Activated CD8-positive, alpha-beta memory T cell treated with anti-CD3 and anti-CD28 coated beads, Interleukin-2, amount 10 ng/mL, durations not matched to agents 7 days and 5 days (primary cell): ENCODE results near the gene EYA3. TPM values are rescaled to one million over a fixed set of nuclear protein-coding genes. Genes with fewer than 3 reads are reported as not detected.

ENCODE experiments used
- ATAC-seq: fragments of 150-1000 bp; cut with Tn5 transposase; one replicate; pipeline ENCODE4 v1.10.0; 2021; ENCODE audit warnings: moderate library complexity
- CTCF ChIA-PET: fragments of 350-600 bp; sonication (Branson Sonifier 250); formaldehyde crosslinking; loops from one replicate; lab custom pipeline; 2021; ENCODE audit warnings: antibody characterized with exemption; lab: Charles Lee
- DNase-seq: peaks from one replicate; pipeline ENCODE4 v3.0.0-alpha.2; 2020
- H3K27ac Mint-ChIP-seq: one replicate; pipeline ENCODE4 v1.8.0; 2021; ENCODE audit warnings: mild to moderate bottlenecking, mixed read lengths
- H3K27me3 Mint-ChIP-seq: one replicate; pipeline ENCODE4 v1.8.0; 2021; ENCODE audit warnings: mixed read lengths
- H3K36me3 Mint-ChIP-seq: one replicate; pipeline ENCODE4 v1.8.0; 2021; ENCODE audit warnings: mild to moderate bottlenecking, mixed read lengths
- H3K4me1 Mint-ChIP-seq: one replicate; pipeline ENCODE4 v1.8.0; 2021; ENCODE audit warnings: mixed read lengths
- H3K4me3 Mint-ChIP-seq: one replicate; pipeline ENCODE4 v1.8.0; 2021; ENCODE audit warnings: mild to moderate bottlenecking, moderate library complexity, mixed read lengths
- H3K9me3 Mint-ChIP-seq: one replicate; pipeline ENCODE4 v1.8.0; 2022; ENCODE audit warnings: low read depth, mixed read lengths
- total RNA-seq, 2 experiments: library from RNA; stranded (reverse); gene quantifications; one replicate each; pipeline ENCODE4 v1.2.3, GENCODE V29; 2021

EYA3 gene, protein sequence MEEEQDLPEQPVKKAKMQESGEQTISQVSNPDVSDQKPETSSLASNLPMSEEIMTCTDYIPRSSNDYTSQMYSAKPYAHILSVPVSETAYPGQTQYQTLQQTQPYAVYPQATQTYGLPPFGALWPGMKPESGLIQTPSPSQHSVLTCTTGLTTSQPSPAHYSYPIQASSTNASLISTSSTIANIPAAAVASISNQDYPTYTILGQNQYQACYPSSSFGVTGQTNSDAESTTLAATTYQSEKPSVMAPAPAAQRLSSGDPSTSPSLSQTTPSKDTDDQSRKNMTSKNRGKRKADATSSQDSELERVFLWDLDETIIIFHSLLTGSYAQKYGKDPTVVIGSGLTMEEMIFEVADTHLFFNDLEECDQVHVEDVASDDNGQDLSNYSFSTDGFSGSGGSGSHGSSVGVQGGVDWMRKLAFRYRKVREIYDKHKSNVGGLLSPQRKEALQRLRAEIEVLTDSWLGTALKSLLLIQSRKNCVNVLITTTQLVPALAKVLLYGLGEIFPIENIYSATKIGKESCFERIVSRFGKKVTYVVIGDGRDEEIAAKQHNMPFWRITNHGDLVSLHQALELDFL
- total RNA-seq, result 10 to 100 TPM; 33.2 to 33.4 TPM

DNA sequence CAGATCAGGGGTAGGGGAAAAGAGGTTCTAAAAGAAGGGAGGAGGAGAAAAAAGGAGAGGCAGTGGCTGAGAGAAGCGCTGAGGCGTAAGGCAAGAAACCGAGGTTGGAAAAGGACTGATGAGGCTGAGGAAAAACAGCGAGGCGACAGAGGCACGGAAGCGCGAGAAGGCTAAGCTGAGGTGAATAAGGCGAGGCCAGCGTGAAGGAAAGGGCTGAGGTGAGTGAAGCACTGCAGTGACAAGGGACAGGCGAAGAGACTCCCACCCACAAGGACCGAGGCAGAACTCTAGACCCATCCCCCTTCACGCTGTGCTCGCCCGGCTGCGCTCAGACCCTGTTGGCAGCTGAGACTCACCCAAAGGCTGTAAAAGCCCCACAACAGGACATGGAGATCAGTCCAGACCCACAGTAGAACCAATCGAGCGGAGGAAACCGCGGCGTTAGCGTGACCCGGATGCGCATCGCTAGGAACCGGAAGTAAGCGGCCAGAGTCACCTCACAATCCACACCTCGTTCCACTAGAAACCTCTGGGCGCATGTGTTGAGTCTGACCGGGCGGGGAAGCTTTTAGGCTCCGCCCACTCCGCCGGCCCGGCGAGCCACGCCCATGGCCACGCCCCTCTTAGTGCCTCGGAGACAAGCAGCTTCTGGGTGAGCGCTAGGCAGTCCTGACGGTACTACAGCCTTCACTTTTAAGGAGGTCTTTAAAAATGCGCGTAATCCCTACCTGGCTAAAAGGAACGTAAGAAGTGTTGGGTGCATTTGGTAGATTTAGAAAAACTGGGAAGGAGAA, at the start of gene EYA3:
TSS of gene EYA3 (minus strand) at position 443 of the 794 bp plus-strand sequence. CDS start 30,584 bp downstream, outside the sequence.
- H3K4me3 Mint-ChIP-seq, result peak within 1 kb of the TSS; percentile 97
- ATAC-seq, result peak; percentile 89
- CTCF ChIA-PET, result interaction anchor here (0.7 to 10.1 kb wide), 22 partner anchors 9 to 363 kb away, joined by 3 to 206 read pairs (median 4); partner anchors contain the start of genes ATP5IF1 and FAM76A

DNA sequence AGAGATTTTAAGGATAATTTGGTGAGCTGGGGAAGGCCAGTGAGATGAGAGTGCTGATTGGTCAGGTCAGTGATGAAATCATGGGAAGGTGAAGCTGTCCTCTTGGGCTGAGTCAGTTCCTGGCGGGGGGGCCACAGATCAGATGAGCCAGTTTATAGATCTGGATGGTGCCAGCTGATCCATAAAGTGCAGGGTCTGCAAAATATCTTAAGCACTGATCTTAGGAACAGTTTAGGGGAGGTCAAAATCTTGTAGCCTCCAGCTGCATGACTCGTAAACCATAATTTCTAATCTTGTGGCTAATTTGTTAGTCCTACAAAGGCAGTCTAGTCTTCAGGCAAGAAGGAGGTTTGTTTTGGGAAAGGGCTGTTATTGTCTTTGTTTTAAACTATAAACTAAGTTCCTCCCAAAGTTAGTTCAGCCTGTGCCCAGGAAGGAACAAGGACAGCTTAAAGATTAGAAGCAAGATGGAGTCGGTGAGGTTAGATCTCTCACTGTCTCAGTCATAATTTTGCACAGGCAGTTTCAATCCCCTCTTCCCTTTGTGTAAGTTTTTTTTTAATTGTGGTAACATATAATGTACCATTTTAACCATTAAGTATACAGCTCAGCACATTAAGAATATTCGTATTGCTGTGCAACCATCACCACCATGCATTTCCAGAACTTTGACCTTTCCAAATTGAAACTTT, 48.7 kb upstream of the EYA3 start:
- DNase-seq (no peak), ATAC-seq (no peak)
- Mint-ChIP-seq H3K4me1 (peaks cover 12% of the 10 kb centered on the region), H3K36me3 (peaks cover 2% of the 10 kb centered on the region), H3K27me3 (peaks cover 88% of the 10 kb centered on the region), H3K4me3 (no peak overlapping the region), H3K27ac (no peak overlapping the region), H3K9me3 (no peaks in the 10 kb centered on the region)
- CTCF ChIA-PET, result no interaction called here

More for the DNA sequence above, at the start of gene EYA3:
- Mint-ChIP-seq H3K9me3 (no peaks in the 10 kb centered on the region), H3K4me1 (peaks cover 36% of the 10 kb centered on the region), H3K36me3 (no peaks in the 10 kb centered on the region), H3K27ac (peak within 1 kb of the TSS; percentile 97), H3K27me3 (peaks cover 6% of the 10 kb centered on the region)
- DNase-seq, result peak; percentile 99

DNA sequence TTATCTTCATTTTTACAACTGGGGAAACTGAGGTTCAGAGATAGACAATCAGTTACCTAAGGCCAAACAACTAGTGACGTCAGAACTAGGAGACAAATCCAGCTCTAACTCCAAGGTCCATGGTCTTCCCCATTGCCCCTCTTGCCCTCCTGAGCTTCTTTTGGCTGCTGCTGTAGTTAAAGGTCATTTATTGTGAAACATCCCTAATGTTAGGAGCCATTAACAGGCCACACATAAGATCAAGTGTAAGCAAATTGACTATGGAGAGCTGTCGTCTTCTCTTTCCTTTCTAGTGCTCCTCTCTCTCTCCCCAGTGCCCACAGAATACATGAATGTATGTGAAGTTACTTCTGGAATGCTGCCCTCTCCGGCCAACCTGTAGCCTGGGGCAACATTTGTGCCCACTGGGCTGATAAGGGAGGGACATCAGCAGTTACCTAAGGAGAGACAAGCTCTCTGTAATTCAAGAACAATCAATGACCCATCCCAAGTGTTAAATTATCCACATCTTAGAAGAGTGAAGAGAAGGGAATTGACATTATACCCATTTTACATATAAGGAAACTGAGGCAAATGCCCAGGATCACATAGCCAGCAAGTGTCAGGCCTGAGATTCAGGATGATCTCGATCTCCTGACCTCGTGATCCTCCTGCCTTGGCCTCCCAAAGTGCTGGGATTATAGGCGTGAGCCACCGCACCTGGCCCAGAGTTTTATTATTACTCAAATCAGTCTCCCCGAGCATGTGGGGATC, 47.9 kb upstream of the EYA3 start:
- Mint-ChIP-seq H3K9me3 (no peaks in the 10 kb centered on the region), H3K27me3 (peaks cover 82% of the 10 kb centered on the region)
- CTCF ChIA-PET, result interaction anchor here (0.9 to 1.1 kb wide), 2 partner anchors 22 to 33 kb away, joined by 3 to 4 read pairs; no protein-coding TSS in a partner anchor

DNA sequence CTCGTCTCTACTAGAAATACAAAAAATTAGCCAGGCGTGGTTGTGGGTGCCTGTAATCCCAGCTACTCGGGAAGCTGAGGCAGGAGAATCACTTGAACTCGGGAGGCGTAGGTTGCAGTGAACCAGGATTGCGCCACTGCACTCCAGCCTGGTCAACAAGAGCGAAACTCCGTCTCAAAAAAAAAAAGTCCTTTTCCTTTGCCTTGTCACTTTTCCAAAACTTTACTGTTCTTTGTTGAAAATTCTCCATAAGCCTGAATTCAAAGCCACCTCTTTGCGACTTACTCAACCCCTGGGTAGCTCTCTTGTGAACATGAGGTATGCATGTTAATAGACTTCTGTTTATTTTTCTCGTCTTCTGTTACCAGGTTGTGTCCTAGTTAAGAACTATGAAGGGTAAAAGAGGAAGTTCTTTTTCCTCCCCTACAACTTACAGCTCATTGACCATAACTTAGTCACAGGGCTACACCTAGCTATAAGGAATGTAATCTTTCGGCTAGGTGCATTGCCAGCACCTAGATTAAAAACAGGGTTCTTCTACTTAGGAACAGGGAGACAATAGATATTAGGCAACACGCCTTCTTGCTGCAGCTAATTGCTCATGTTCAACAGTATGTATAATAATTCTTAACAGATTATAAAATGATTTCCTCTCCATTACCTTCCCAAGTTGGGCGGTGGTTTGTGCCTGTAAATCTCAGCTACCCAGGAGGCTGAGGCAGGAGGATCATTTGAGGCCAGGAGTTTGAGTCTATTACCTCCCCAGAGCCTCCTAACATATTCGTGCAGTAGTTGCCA, 47.2 kb upstream of the EYA3 start:
- H3K36me3 Mint-ChIP-seq, result peaks cover 2% of the 10 kb centered on the region
- DNase-seq, result no peak
- no peak overlapping the region for H3K4me3 Mint-ChIP-seq
- no peak overlapping the region for H3K27ac Mint-ChIP-seq
- H3K27me3 Mint-ChIP-seq, result peaks cover 80% of the 10 kb centered on the region
- no peaks in the 10 kb centered on the region for H3K9me3 Mint-ChIP-seq
- H3K4me1 Mint-ChIP-seq, result peaks cover 14% of the 10 kb centered on the region
- CTCF ChIA-PET, result interaction anchor here (0.9 to 1.1 kb wide), 2 partner anchors 22 to 34 kb away, joined by 3 to 4 read pairs; no protein-coding TSS in a partner anchor
- ATAC-seq, result no peak

More for the DNA sequence above, 47.9 kb upstream of the EYA3 start:
- DNase-seq (no peak), ATAC-seq (no peak)
- Mint-ChIP-seq H3K36me3 (peaks cover 2% of the 10 kb centered on the region), H3K4me1 (peaks cover 14% of the 10 kb centered on the region), H3K4me3 (no peak overlapping the region), H3K27ac (no peak overlapping the region)

DNA sequence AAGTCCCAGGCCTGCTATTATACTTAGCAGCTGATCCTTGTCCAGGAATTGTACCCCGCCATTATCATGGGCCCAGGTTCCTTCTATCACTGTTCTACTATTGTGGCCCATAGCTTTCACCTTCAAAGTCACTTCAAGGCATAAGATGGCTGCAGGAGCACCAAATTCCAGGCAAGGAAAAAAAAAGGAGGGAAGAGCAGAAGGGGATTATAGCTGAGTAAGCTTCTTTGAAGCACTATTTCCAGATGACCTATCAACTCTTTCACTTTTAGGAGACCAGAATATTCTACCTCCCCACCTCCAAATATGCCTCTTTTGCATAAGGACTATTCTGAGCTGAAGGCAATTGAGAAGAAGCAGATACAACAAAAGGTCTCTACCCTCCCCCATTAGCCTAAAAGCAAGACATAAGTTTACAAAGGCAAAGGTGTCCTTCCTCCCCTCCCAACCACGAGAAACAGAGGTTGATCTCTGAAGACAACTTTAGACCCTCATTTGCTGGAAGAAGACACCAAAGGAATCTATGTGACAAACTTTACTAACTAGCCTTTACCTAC, 46.3 kb upstream of the EYA3 start:
- ATAC-seq, result no peak
- no peak overlapping the region for H3K27ac Mint-ChIP-seq
- no peak overlapping the region for H3K4me3 Mint-ChIP-seq
- H3K4me1 Mint-ChIP-seq, result peaks cover 14% of the 10 kb centered on the region
- peaks cover 2% of the 10 kb centered on the region for H3K36me3 Mint-ChIP-seq
- CTCF ChIA-PET, result interaction anchor here (1.2 kb wide), 1 partner anchor 10 kb away, joined by 4 read pairs; no protein-coding TSS in a partner anchor
- H3K9me3 Mint-ChIP-seq, result no peaks in the 10 kb centered on the region
- DNase-seq, result no peak
- peaks cover 82% of the 10 kb centered on the region for H3K27me3 Mint-ChIP-seq

DNA sequence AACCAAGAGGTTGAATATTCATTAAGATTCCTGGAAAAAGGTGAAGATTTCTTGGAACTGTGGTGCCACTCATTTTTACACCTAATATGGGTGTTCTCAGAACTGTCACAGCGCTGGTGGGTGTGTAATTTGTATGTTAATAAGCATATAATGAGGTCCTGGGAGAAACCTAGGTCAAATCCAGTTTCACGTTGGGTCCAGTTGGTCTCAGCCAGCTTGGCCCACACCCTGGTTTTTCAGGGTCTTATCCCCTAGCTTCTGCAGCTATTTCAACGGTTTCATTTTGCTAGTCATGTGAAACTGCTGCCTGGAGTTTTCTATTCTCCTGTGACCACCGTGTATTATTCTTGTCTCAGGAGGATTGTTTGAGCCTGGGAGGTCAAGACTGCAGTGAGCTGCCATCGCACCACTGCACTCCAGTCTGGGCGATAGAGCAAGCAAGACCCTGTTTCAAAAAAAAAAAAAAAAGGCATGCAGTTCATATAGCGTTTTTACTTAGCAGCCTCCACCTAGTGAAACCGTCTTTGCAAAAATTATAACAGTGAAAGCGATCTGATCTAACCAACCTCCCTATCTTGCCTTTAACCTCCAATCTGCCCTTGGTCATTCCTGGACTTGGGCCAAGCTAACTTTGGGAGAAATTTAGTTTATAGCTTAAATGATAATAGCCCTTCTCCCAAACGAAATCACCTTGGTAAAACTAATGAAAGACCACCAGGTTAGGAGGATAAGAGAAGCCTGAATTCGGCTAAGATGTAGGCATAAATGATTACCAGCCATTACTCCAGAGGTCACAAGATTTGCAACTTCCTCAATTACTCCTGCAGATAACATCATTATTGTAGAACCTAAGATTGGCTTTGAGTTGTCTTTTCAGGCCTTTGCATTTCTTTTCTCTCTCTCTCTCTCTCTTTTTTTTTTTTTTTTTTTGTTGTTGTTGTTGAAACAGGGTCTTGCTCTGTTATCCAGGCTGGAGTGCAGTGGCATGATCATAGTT, 44.1 kb upstream of the EYA3 start:
- Mint-ChIP-seq H3K27ac (no peak overlapping the region), H3K27me3 (peaks cover 85% of the 10 kb centered on the region), H3K9me3 (no peaks in the 10 kb centered on the region), H3K36me3 (peaks cover 2% of the 10 kb centered on the region), H3K4me3 (no peak overlapping the region), H3K4me1 (peaks cover 12% of the 10 kb centered on the region)
- CTCF ChIA-PET, result no interaction called here
- DNase-seq, result no peak
- ATAC-seq, result no peak

DNA sequence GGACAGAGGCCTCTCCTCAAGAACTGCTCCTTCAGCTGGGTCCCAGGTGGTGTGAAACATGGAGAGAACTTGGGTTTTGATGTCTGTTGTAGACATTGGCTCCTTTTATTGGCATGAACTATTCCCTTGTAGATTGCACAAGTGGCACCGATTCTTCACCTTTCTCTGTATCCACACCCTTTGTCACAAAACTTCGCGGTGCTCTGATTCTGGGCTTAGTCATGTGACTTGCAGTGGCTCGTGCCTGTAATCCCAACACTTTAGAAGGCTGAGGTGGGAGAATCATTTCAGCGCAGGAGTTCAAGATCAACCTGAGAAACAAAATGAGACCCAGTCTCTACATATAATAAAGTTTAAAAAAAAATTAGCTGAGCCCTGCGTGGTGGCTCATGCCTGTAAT, 42.5 kb upstream of the EYA3 start:
- H3K9me3 Mint-ChIP-seq, result no peaks in the 10 kb centered on the region
- peaks cover 2% of the 10 kb centered on the region for H3K36me3 Mint-ChIP-seq
- ATAC-seq (no peak), DNase-seq (no peak)
- no peak overlapping the region for H3K4me3 Mint-ChIP-seq
- H3K4me1 Mint-ChIP-seq, result peaks cover 9% of the 10 kb centered on the region
- CTCF ChIA-PET, result no interaction called here
- no peak overlapping the region for H3K27ac Mint-ChIP-seq
- H3K27me3 Mint-ChIP-seq, result peaks cover 84% of the 10 kb centered on the region

DNA sequence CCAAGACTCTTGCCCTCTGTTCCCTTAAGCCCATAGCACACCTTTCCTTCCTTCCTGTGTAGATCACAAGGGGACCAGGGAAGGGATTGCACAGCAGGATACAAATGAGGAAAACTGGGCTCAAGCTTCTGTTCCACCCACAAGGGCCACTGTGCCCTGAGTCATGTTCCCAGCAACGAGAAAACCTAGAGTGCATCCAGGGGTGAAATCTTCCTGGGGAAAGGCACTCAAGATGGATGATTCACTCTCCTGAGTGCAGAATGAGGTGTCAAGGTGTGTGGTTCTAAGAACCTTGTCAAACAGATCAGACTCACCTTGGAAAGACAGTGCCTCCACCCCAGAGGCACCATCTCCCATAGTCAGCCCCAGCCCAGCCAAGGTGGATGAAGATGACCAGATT, 40.7 kb upstream of the EYA3 start:
- no peak for ATAC-seq
- peaks cover 73% of the 10 kb centered on the region for H3K27me3 Mint-ChIP-seq
- no peaks in the 10 kb centered on the region for H3K9me3 Mint-ChIP-seq
- no peak overlapping the region for H3K27ac Mint-ChIP-seq
- H3K36me3 Mint-ChIP-seq, result no peaks in the 10 kb centered on the region
- DNase-seq, result no peak
- H3K4me1 Mint-ChIP-seq, result peaks cover 9% of the 10 kb centered on the region
- H3K4me3 Mint-ChIP-seq, result no peak overlapping the region
- CTCF ChIA-PET, result no interaction called here

DNA sequence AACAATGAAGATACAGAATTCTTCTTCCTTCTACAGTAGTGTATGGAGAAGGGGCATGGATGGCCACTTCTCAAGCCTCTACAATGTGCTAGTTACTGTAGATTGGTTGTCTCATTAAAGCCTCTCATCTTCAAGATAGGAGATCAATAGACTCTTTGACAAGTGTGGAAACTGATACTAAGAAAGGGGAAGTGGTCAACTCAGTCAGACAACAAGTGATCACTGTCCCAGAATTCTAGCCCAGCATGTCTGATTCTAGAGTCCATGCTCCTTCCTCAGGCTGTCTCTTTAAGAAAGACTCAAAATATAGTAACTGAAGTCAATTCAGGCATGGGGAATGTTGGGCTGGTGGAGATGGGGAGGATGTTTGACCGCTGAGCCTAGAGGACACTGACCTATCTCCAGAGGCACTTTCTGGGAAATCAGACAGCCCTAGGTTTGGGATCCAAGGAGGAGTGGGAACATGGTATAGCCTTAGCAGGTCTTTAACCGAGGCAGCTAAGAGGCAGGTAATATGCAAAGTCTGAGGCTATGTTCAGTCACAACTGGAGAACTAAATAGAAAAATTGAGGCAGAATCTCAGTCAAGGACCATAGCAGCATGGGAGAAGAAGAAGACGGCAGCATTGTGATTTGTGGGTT, 39.3 kb upstream of the EYA3 start:
- peaks cover 68% of the 10 kb centered on the region for H3K27me3 Mint-ChIP-seq
- H3K9me3 Mint-ChIP-seq, result no peaks in the 10 kb centered on the region
- H3K36me3 Mint-ChIP-seq, result no peaks in the 10 kb centered on the region
- CTCF ChIA-PET, result interaction anchor here (1.1 kb wide), 1 partner anchor 86 kb away, joined by 3 read pairs; no protein-coding TSS in a partner anchor
- no peak for DNase-seq
- peaks cover 9% of the 10 kb centered on the region for H3K4me1 Mint-ChIP-seq
- no peak overlapping the region for H3K4me3 Mint-ChIP-seq
- H3K27ac Mint-ChIP-seq, result no peak overlapping the region
- peak; percentile 30 for ATAC-seq

DNA sequence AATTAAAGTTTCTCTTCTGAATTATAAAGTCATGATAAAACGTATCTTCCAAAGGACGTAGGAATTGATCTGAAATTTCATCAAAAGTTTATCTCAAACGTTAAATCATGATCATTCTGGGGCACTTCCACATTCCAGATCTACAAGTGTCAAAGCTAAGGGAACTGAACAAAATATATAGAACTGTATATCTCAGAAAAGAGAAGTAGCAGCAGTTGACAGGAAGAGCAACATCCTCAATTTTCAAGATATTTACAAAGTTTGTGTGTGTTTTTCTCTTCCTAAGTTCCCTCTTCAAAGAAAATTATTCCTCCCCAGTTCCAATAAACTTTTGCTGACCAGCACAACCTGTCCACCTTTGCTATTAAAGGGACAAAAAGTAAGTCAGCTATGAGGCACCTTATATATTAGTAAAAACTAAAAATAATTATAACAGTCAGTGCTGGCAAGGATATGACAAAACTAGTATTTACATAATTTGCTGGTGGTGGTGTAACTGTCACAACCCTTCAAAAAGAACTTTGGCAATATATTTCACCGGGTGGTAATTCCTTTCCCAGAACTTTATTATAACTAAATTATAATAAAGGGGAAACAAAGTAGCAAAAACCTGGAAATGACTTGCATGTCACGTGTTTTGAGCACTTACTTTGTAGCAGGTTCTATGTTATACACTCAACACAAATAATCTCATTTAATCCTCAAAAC, 38.5 kb upstream of the EYA3 start:
- H3K27me3 Mint-ChIP-seq, result peaks cover 64% of the 10 kb centered on the region
- DNase-seq, result no peak
- no peak overlapping the region for H3K27ac Mint-ChIP-seq

More for the DNA sequence above, 38.5 kb upstream of the EYA3 start:
- Mint-ChIP-seq H3K4me3 (no peak overlapping the region), H3K9me3 (no peaks in the 10 kb centered on the region), H3K4me1 (peaks cover 7% of the 10 kb centered on the region), H3K36me3 (no peaks in the 10 kb centered on the region)
- ATAC-seq, result no peak
- CTCF ChIA-PET, result interaction anchor here (1.1 to 1.2 kb wide), 2 partner anchors 36 to 87 kb away, joined by 3 read pairs; no protein-coding TSS in a partner anchor
